GM13976 (cell line): ENCODE results near the gene ERCC1.
A peak's percentile ranks its signal among the peaks of the same experiment; 100 is the strongest.
"Not testable (repeated sequence)": the region's sequence is repeated elsewhere in the genome, so short reads cannot be mapped to it uniquely, and the experiment has no call there.

Experiments used
- DNase-seq: peaks from one replicate; pipeline ENCODE4 v3.0.0; 2012; ENCODE audit warnings: low spot score
- CTCF ChIP-seq: IDR thresholded peaks from 2 replicates; pipeline ENCODE4 v1.5.1; 2012; ENCODE audit warnings: borderline replicate concordance, mild to moderate bottlenecking; ENCODE audit not compliant: insufficient read depth; ENCODE audit errors: extremely low read depth, missing control alignments, control extremely low read depth
- in situ Hi-C: fragments of 300-500 bp; cut with MboI; formaldehyde crosslinking; loops from one replicate; pipeline ENCODE4 v1.12.0; 2022; ENCODE audit warnings: low sequenced_read_pairs, mixed read lengths, inconsistent platforms; ENCODE audit not compliant: unreplicated experiment

ERCC1 gene

GRCh38 chr19:45418802-45419201 is 4.9 kb downstream of the ERCC1 start:
- in situ Hi-C loops, result no loop called here
- no peak for DNase-seq
- TF ChIP-seq CTCF, result no peak

GRCh38 chr19:45417151-45417550 is 6.6 kb downstream of the ERCC1 start:
- no peak for DNase-seq
- TF ChIP-seq CTCF, result no peak
- in situ Hi-C loops, result no loop called here

- no peak for TF ChIP-seq CTCF
- in situ Hi-C loops, result no loop called here
- DNase-seq, result peak; percentile 8
These were observed 9.2 kb downstream of the ERCC1 start for GRCh38 chr19:45414468-45414867.

GRCh38 chr19:45413497-45413896 is 10.2 kb downstream of the ERCC1 start:
- peak; percentile 3 for DNase-seq
- in situ Hi-C loops, result no loop called here
- TF ChIP-seq CTCF, result no peak

- DNase-seq, in situ Hi-C loops: not testable (repeated sequence)
These were observed 13.4 kb downstream of the ERCC1 start for GRCh38 chr19:45410330-45410729.

- in situ Hi-C loops, result no loop called here
- no peak for TF ChIP-seq CTCF
- DNase-seq, result peak; percentile 11
These were observed 14.2 kb downstream of the ERCC1 start for GRCh38 chr19:45409557-45409920.

GRCh38 chr19:45408830-45409556 is 14.7 kb downstream of the ERCC1 start:
- in situ Hi-C loops, result no loop called here

More at GRCh38 chr19:45408830-45409556, 14.7 kb downstream of the ERCC1 start:
- TF ChIP-seq CTCF, result no peak
- peak; percentile 6 for DNase-seq
